Activated naive CD4-positive, alpha-beta T cell treated with anti-CD3 and anti-CD28 coated beads, Interleukin-2, amount 50 U/mL, for 24 hours (primary cell): Measurements from ENCODE around the gene SCGB3A1.

Source experiments
- H3K27ac Mint-ChIP-seq: one replicate; pipeline ENCODE4 v1.8.0; 2021; ENCODE audit warnings: mild to moderate bottlenecking, mixed read lengths
- H3K27me3 Mint-ChIP-seq: one replicate; pipeline ENCODE4 v1.8.0; 2021; ENCODE audit warnings: mixed read lengths
- H3K36me3 Mint-ChIP-seq: one replicate; pipeline ENCODE4 v1.8.0; 2021; ENCODE audit warnings: mixed read lengths
- H3K4me1 Mint-ChIP-seq: one replicate; pipeline ENCODE4 v1.8.0; 2021; ENCODE audit warnings: mixed read lengths
- H3K4me3 Mint-ChIP-seq: one replicate; pipeline ENCODE4 v1.8.0; 2021; ENCODE audit warnings: mild to moderate bottlenecking, mixed read lengths
- H3K9me3 Mint-ChIP-seq: one replicate; pipeline ENCODE4 v1.8.0; 2021; ENCODE audit warnings: mixed read lengths

Gene SCGB3A1

DNA sequence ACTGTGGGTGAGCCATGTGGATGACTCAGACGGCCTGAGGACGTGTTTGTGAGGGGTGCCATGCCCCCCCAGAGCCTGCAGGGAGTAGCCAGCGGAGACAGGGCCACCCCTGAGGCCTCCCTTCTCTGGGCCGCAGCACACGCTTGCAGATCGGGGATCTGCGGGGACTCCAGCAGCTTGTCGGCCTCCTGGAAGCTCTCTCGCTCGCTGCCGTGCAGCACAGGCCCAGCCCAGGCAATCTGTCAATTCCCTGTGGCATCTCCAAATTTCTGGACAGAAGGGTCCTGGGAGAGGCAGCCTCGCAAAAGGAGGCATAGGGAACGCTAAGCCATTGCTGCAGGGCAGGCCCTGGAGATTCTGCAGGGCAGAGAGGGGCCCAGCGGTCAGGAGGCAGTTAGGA lies 36.9 kb upstream of the SCGB3A1 start:
- Mint-ChIP-seq H3K4me3 (no peak overlapping the region), H3K27ac (no peak overlapping the region), H3K4me1 (peaks cover 10% of the 10 kb centered on the region), H3K36me3 (no peaks in the 10 kb centered on the region), H3K9me3 (no peaks in the 10 kb centered on the region), H3K27me3 (no peaks in the 10 kb centered on the region)

DNA sequence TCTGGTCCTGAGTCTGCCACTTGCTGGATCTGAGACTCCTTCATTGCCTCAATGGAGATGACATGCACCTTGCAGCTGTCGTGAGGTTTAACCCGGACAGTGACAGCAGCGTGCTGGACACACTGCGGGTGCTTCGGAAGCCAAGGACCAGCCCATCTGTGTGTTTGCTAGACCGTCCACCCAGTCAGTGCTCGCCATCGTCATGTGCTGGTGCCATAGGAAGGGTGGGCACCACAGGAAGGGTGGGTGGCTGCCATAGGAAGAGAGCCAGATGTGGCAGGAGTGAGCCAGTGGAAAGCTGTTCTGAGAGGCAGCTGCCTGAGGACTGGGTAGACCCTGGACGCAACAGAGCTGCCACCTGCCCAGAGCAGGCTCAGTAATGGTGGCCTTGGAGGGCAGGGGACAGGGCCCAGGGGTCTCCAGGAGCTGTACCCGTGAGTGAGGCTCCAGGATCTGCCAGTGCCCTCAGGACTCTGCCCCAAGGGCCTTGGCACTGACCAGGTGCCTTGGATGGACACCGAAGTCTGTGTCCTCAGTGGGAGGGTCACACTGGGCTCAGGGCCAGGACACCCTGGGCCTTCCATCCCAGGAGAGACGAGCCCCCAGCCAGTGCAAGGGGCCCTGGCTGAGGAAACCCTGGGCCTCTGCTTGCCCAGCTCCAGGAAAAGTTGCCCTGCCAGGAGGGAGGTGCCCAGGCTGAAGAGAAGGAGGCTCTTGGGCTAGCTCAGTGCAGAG lies 36.3 kb upstream of the SCGB3A1 start:
- Mint-ChIP-seq H3K4me1 (peaks cover 15% of the 10 kb centered on the region), H3K9me3 (no peaks in the 10 kb centered on the region)

DNA sequence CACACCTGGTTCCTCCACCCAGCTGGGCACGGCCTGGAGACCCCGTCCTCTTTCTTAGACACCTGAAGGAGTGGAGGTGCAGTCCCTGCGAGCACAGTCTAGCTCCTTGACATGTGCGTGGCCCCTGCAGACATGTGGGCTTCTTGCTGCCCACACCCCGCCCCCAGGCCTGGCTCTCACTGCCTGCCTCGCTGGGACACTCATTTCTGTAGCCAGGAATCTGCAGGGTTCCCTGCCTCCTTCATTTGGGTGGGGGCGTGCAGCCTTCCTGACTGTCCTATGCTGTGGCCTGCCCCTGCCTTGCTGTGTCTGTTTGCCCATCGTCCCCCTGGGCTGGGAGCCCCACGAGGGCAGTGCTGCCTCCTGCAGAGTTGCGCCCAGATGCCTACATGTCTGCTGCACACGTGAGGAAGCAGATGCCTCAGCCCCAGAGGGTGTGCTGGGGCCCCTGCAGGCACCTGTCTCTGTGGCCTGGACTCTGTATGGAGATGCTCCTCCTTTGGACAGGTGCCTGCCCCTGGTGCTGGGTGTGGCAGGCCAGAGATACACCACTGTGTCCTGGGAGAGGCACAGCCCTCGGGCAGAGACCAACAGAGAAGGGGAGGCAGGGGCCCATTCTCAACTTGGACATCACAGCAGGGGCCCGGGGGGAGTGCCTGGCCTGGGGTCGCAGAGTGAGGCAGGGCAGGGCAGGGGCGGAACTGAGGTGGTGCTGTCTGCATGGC lies 35.5 kb upstream of the SCGB3A1 start:
- H3K27ac Mint-ChIP-seq: no peak overlapping the region
- H3K27me3 Mint-ChIP-seq: no peaks in the 10 kb centered on the region
- no peaks in the 10 kb centered on the region for H3K36me3 Mint-ChIP-seq
- no peak overlapping the region for H3K4me3 Mint-ChIP-seq
- no peaks in the 10 kb centered on the region for H3K9me3 Mint-ChIP-seq
- H3K4me1 Mint-ChIP-seq: peaks cover 15% of the 10 kb centered on the region

More for the DNA sequence above, 36.3 kb upstream of the SCGB3A1 start:
- no peaks in the 10 kb centered on the region for H3K27me3 Mint-ChIP-seq
- H3K36me3 Mint-ChIP-seq: no peaks in the 10 kb centered on the region
- no peak overlapping the region for H3K4me3 Mint-ChIP-seq
- H3K27ac Mint-ChIP-seq: no peak overlapping the region

DNA sequence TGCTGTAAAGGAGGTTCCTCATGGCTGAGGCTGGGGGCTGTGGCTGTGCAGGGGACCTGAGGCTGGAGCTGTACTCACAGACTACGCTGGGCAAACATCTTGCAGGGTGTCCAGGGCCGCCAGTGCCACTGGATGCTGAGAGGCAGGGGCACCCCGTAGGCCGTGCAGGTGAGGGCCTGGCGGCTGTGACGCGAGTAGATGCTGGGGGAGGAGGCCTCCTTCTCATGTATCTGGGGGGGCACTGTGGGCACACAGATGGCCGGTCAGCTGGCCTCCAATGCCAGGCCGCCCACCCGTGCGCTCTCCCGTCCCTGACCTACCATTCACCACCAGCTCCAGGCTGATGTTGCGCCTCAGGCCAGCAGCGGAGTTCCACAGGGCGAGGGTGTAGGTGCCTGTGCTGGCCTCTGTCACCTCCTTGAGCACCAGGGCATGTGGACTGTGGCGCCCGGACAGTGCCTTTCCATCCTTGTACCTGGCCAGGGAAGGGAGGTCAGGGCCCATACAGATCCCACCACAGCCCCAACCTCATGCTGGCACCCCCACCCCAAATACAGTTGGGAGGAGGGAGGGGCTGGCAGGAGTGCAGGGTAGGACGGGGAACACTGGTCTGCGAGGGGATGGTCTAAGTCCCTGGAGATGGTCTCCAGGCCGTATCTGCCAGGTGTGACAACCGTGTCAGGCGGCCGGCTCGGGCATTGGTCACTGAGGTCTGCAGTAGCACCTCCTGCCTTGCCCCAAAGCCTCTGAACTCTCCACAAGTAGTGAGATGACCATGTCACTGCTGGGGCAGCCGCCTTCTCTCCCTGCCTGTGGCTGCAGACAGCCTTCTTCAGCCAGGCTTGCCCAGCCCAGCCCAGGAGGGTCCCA lies 34.7 kb upstream of the SCGB3A1 start:
- no peak overlapping the region for H3K27ac Mint-ChIP-seq
- no peaks in the 10 kb centered on the region for H3K9me3 Mint-ChIP-seq
- H3K4me3 Mint-ChIP-seq: no peak overlapping the region
- H3K36me3 Mint-ChIP-seq: no peaks in the 10 kb centered on the region
- peaks cover 15% of the 10 kb centered on the region for H3K4me1 Mint-ChIP-seq
- no peaks in the 10 kb centered on the region for H3K27me3 Mint-ChIP-seq

DNA sequence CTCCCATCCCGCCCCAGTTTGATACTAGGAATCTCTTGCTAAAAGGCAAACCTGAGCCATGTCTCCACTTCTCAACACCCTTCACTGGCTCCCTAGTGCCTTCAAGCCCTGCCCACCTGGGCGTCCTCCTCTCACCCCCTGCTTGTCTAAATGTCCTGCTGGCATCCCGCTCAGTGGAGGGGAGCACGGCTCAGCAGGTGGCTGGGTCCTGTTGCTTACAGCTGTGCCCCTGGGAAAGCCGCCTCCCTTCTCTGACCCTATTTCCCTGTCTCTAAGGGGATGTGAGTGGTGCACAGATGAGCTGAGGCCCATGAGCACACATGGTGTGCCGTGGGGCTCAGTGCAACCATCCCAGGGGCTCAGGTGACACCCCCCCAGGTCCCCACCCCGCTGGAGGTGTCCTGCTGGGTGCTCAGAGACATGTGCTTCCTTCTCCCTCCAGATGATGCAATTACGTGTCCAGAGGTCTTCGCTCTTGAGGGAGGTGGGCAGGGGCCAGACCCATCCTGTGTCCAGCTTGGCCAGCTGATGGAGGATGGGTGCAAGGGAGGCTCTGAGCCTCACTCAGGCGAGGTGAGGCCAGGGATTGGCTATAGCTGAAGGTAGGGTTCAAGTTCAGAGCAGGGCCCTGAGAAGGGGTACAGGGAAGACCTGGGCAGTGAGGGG lies 34.0 kb upstream of the SCGB3A1 start:
- peaks cover 15% of the 10 kb centered on the region for H3K4me1 Mint-ChIP-seq
- no peaks in the 10 kb centered on the region for H3K36me3 Mint-ChIP-seq
- no peak overlapping the region for H3K4me3 Mint-ChIP-seq
- H3K27ac Mint-ChIP-seq: no peak overlapping the region
- H3K27me3 Mint-ChIP-seq: no peaks in the 10 kb centered on the region
- no peaks in the 10 kb centered on the region for H3K9me3 Mint-ChIP-seq

DNA sequence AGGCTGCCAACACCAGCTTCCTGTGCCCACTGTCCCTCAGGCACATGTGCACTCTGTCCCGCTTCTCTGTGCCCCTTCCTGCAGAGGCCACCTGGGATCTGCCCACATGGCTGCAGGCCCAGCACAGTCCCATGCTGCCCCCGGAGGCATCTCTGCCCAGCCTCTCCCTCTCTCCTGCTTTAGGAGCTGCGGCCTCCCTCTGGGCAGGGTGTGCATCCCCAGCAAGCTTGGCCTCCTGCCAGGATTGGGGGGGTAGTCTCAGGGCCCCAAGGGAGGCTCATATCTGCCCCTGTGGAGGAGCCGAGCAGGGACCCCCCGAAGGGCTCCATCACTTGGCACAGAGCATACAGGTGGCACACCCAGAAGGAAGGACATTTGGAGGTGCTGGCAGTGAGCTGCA lies 33.3 kb upstream of the SCGB3A1 start:
- no peaks in the 10 kb centered on the region for H3K27me3 Mint-ChIP-seq
- no peak overlapping the region for H3K27ac Mint-ChIP-seq
- no peak overlapping the region for H3K4me3 Mint-ChIP-seq
- no peaks in the 10 kb centered on the region for H3K36me3 Mint-ChIP-seq
- H3K9me3 Mint-ChIP-seq: no peaks in the 10 kb centered on the region
- peaks cover 15% of the 10 kb centered on the region for H3K4me1 Mint-ChIP-seq

DNA sequence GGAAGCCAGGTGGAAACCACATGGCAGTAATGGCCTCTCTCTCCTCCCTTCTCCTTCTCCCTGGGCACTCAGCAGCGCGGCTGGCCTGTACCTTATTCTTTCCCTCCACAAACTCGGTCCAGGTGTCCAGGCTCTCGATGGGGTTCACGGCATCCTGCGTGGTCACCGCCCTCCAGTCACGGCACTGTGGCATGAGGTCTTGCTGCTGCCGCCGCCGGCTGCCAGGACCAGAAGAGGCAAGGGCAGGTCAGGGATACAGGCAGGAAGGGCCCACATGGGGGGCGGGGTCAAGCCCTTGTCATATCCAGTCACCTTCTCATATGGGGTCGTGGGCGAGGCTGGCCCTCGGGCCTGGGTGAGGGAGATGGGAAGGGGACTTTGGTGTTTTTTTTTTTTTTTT lies 32.5 kb upstream of the SCGB3A1 start:
- no peak overlapping the region for H3K4me3 Mint-ChIP-seq
- no peak overlapping the region for H3K27ac Mint-ChIP-seq
- H3K4me1 Mint-ChIP-seq: peaks cover 15% of the 10 kb centered on the region
- no peaks in the 10 kb centered on the region for H3K27me3 Mint-ChIP-seq
- no peaks in the 10 kb centered on the region for H3K9me3 Mint-ChIP-seq
- no peaks in the 10 kb centered on the region for H3K36me3 Mint-ChIP-seq

DNA sequence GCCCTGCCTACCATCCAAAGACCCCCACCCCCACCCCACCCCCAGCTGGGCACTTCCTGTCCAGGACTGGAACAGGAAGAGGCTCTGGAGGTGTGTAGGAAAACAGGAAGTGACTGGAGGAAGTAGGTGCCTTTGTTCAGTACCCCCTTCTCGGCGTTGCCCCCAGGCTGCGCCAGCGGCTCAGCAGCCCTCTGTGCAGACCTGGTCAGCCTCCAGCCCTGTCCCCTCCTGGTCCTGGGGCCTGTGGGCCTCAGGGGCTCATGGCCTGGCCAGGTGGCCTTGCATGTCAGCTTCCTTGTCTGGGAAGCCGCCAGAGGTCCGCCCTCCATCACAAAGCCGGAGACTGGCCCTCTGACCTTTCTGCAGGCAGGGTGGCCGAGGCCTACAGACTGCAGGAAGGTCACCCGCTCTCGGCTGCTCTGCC lies 32.1 kb upstream of the SCGB3A1 start:
- Mint-ChIP-seq H3K4me1 (peaks cover 15% of the 10 kb centered on the region), H3K27ac (no peak overlapping the region), H3K9me3 (no peaks in the 10 kb centered on the region), H3K36me3 (no peaks in the 10 kb centered on the region), H3K4me3 (no peak overlapping the region), H3K27me3 (no peaks in the 10 kb centered on the region)

DNA sequence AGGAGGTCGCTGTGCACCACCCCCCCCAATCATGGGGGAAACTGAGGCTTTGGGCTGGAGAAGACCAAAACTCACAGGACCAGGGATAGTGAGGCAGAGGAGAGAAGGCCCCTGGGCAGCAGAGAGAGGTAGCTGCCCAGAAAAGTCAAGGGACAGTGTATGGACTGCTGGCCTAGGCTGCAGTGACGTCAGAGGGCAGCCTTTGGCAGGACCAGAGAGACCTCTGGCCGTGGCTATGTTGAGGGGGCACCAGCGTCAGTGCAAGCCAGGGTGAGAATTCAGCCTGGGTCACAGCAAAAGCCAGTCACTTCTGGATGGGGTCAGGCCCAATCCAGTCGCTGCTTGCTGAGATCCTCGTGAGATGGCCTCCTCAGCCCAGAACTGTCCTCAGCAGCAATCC lies 31.6 kb upstream of the SCGB3A1 start:
- H3K4me1 Mint-ChIP-seq: peaks cover 15% of the 10 kb centered on the region
- H3K9me3 Mint-ChIP-seq: no peaks in the 10 kb centered on the region
- no peaks in the 10 kb centered on the region for H3K36me3 Mint-ChIP-seq
- H3K4me3 Mint-ChIP-seq: no peak overlapping the region
- no peak overlapping the region for H3K27ac Mint-ChIP-seq
- H3K27me3 Mint-ChIP-seq: no peaks in the 10 kb centered on the region

DNA sequence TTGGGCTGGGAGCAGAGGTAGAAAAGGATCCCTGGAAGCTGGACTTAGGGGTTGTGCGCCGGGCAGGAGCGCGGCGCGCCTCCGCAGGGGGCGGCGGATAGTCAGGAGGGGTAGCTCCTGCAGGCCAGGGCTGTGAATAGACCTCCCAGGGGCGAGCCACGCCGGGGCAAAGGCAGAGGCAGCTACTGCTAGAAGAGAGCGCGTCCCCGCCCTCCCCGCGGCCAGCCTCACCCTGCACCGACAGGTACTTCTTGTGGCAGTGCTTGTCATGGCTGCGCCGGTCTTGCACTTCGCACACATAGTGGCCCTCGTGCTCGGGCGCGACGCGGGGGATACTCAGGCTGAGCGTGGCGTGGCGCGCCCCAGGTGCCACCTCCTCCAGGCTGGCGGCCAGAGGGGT lies 30.0 kb upstream of the SCGB3A1 start:
- Mint-ChIP-seq H3K27ac (no peak overlapping the region), H3K36me3 (no peaks in the 10 kb centered on the region), H3K4me3 (no peak overlapping the region), H3K27me3 (no peaks in the 10 kb centered on the region), H3K9me3 (no peaks in the 10 kb centered on the region), H3K4me1 (peaks cover 15% of the 10 kb centered on the region)

DNA sequence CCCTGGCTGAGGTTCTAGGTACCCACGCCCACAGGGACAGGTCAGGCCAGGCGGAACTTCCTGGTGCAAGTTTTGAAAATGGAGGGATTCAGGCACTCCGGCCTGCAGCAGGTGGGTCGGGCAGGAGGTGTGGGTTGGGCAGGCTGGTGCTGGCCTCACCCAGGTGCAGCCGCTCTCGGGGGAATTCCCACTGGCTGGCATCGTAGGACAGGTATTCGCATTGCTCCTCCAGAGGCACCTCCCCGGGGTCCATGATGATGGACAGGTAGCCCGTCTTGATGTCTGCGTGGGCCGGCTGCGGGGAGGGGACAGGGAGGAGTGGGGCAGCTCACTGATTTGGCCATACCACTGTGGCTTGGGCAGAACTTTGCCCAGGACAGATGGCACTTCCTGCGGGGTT lies 28.7 kb upstream of the SCGB3A1 start:
- Mint-ChIP-seq H3K27ac (no peak overlapping the region), H3K4me3 (no peak overlapping the region), H3K36me3 (no peaks in the 10 kb centered on the region), H3K9me3 (no peaks in the 10 kb centered on the region), H3K27me3 (no peaks in the 10 kb centered on the region), H3K4me1 (peaks cover 15% of the 10 kb centered on the region)

DNA sequence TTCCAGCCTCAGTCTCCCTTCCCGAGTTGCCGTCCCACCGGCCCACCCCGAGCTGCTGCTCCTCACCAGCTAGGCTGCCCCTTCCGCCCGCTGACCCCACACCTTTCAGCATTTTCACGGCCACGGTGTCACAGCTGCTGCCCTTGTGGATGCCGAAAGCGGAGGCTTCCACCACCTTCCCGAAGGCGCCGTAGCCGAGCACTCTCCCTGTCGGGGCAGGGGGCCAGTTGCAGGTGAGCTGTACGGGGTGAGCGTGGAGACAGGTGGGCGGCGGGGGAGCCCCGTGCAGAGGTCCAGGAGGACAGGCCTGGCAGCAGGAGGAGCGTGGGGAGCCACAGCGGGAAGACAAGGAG lies 28.2 kb upstream of the SCGB3A1 start:
- no peak overlapping the region for H3K27ac Mint-ChIP-seq
- no peaks in the 10 kb centered on the region for H3K27me3 Mint-ChIP-seq
- no peaks in the 10 kb centered on the region for H3K36me3 Mint-ChIP-seq
- H3K9me3 Mint-ChIP-seq: no peaks in the 10 kb centered on the region
- H3K4me1 Mint-ChIP-seq: peaks cover 12% of the 10 kb centered on the region
- no peak overlapping the region for H3K4me3 Mint-ChIP-seq

DNA sequence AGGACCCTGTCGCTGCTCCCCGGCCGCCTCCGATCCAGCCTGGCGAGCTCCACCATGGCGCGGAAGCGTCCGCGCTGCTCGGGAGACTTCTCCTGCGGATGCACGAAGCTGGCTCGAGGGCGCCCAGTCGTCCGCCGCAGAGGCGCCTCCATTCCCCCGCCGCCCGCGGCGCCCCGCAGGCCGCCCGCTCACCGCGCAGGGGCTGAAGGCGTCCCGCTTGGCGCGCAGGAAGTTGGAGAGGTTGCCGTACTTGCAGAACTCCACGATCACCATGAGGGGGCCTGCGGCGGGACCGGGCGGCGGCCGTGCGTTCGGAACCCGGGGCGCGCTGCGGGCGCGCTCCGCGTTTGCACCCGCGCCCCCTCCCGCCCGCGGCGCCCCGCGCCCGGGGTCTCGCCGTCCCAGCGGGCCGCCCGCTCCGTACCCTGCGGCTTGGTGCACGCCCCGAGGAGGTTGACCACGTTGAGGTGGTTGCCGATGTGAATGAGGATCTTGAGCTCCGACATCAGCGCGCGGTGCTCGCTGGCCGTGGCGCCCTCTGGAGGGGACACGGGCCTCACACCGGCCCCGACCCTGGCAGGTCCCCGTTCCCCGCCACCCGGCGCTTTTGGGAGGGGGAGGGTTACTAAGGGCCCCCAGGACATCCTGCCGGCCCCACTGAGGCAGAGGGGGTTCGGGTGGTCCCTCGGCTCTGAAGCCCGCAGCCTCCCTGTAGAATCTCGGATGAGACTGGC lies 27.7 kb upstream of the SCGB3A1 start:
- Mint-ChIP-seq H3K4me1 (peaks cover 10% of the 10 kb centered on the region), H3K4me3 (no peak overlapping the region), H3K27ac (no peak overlapping the region), H3K36me3 (no peaks in the 10 kb centered on the region), H3K27me3 (no peaks in the 10 kb centered on the region), H3K9me3 (no peaks in the 10 kb centered on the region)

DNA sequence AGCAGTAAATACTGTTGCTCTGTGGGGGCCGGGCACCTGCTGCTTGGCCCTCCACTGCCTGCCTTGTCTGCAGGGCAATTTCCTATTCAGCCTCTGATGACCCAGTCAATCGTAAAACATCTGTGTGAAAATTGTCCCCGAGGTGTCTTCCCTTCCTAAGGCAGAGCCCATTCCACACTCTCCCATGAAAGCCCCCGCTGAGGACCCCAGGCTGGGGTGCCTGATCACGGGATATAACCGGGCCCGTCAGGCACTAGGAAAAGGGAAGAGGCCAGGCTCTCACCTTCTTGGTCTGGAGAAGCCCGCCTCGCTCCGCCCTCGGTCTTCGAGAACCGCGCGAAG lies 27.2 kb upstream of the SCGB3A1 start:
- Mint-ChIP-seq H3K27me3 (no peaks in the 10 kb centered on the region), H3K4me3 (no peak overlapping the region), H3K9me3 (no peaks in the 10 kb centered on the region), H3K4me1 (peaks cover 5% of the 10 kb centered on the region), H3K36me3 (no peaks in the 10 kb centered on the region), H3K27ac (no peak overlapping the region)

DNA sequence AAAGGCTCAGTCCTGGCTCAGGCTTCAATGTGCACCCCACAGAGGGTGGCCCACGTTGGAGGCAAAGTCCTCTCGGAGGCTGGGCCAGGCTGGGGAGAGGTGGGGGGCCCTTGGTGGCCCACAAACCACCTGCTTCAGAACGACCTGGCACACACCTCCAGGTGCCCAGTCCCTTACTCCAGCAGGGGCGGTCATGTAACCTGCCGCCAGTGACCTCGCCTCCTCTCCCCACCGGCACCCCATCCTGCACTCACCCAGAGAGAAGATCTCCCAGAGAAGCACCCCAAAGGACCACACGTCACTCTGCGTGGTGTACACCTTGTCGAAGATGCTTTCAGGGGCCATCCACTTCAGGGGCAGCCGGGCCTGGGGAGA lies 22.5 kb upstream of the SCGB3A1 start:
- Mint-ChIP-seq H3K4me3 (no peak overlapping the region), H3K27ac (no peak overlapping the region), H3K27me3 (no peaks in the 10 kb centered on the region)

More for the DNA sequence above, 22.5 kb upstream of the SCGB3A1 start:
- Mint-ChIP-seq H3K4me1 (no peaks in the 10 kb centered on the region), H3K36me3 (no peaks in the 10 kb centered on the region), H3K9me3 (no peaks in the 10 kb centered on the region)
